ENCODE results near the gene PIPOX. TPM values are rescaled to one million over a fixed set of nuclear protein-coding genes. Genes with fewer than 3 reads are reported as not detected.

PIPOX gene
- total and polyA plus RNA-seq, 2 donors = 0.96 to 1.3 TPM

- WGBS = 92% methylated on average over 12 of the region's 12 CpGs
- no peak overlapping the region for H3K27ac ChIP-seq (ENCODE audit: low read depth in 1 of 2, low read length in 1 of 2)
- no peak for DNase-seq (ENCODE audit: low read depth in 6 of 9, low spot score in 9 of 9)
- peaks cover 0 to 9% of the 10 kb centered on the region in 2 donors for H3K4me1 ChIP-seq (ENCODE audit: control insufficient read depth in 2 of 2, insufficient read depth in 2 of 2, low read length in 2 of 2)
- no peak overlapping the region for H3K4me3 ChIP-seq (ENCODE audit: low read length in 2 of 2)
- no peaks in the 10 kb centered on the region for H3K9me3 ChIP-seq (ENCODE audit: control insufficient read depth in 2 of 2, insufficient read depth in 1 of 2, low read length in 1 of 2)
- H3K36me3 ChIP-seq (ENCODE audit: control insufficient read depth in 2 of 2, insufficient read depth in 2 of 2, low read length in 1 of 2) = no peaks in the 10 kb centered on the region
- peaks cover 0 to 5% of the 10 kb centered on the region in 2 donors for H3K27me3 ChIP-seq (ENCODE audit: control insufficient read depth in 2 of 2, insufficient read depth in 1 of 2, low read length in 1 of 2)
Observed at GRCh38 chr17:29051194-29051593, 8.3 kb downstream of the PIPOX start.

GRCh38 chr17:29051731-29052130 is 8.8 kb downstream of the PIPOX start:
- Histone ChIP-seq H3K4me1 (ENCODE audit: control insufficient read depth in 2 of 2, insufficient read depth in 2 of 2, low read length in 2 of 2) (peaks cover 0 to 9% of the 10 kb centered on the region in 2 donors), H3K36me3 (ENCODE audit: control insufficient read depth in 2 of 2, insufficient read depth in 2 of 2, low read length in 1 of 2) (no peaks in the 10 kb centered on the region), H3K4me3 (ENCODE audit: low read length in 2 of 2) (no peak overlapping the region), H3K27ac (ENCODE audit: low read depth in 1 of 2, low read length in 1 of 2) (no peak overlapping the region), H3K9me3 (ENCODE audit: control insufficient read depth in 2 of 2, insufficient read depth in 1 of 2, low read length in 1 of 2) (no peaks in the 10 kb centered on the region), H3K27me3 (ENCODE audit: control insufficient read depth in 2 of 2, insufficient read depth in 1 of 2, low read length in 1 of 2) (peaks cover 0 to 3% of the 10 kb centered on the region in 2 donors)
- WGBS = 90% methylated on average over 6 of the region's 6 CpGs
- DNase-seq (ENCODE audit: low read depth in 6 of 9, low spot score in 9 of 9) = no peak

GRCh38 chr17:29054835-29055234 is 11.9 kb downstream of the PIPOX start:
- WGBS = 90% methylated on average over 10 of the region's 10 CpGs
- no peak for DNase-seq (ENCODE audit: low read depth in 6 of 9, low spot score in 9 of 9)
- no peaks in the 10 kb centered on the region for H3K27me3 ChIP-seq (ENCODE audit: control insufficient read depth in 2 of 2, insufficient read depth in 1 of 2, low read length in 1 of 2)
- H3K4me1 ChIP-seq (ENCODE audit: control insufficient read depth in 2 of 2, insufficient read depth in 2 of 2, low read length in 2 of 2) = no peaks in the 10 kb centered on the region
- no peak overlapping the region for H3K27ac ChIP-seq (ENCODE audit: low read depth in 1 of 2, low read length in 1 of 2)
- H3K4me3 ChIP-seq (ENCODE audit: low read length in 2 of 2) = no peak overlapping the region
- H3K9me3 ChIP-seq (ENCODE audit: control insufficient read depth in 2 of 2, insufficient read depth in 1 of 2, low read length in 1 of 2) = no peaks in the 10 kb centered on the region
- H3K36me3 ChIP-seq (ENCODE audit: control insufficient read depth in 2 of 2, insufficient read depth in 2 of 2, low read length in 1 of 2) = no peaks in the 10 kb centered on the region

- no peak for DNase-seq (ENCODE audit: low read depth in 6 of 9, low spot score in 9 of 9)
- Histone ChIP-seq H3K36me3 (ENCODE audit: control insufficient read depth in 2 of 2, insufficient read depth in 2 of 2, low read length in 1 of 2) (no peaks in the 10 kb centered on the region), H3K9me3 (ENCODE audit: control insufficient read depth in 2 of 2, insufficient read depth in 1 of 2, low read length in 1 of 2) (no peaks in the 10 kb centered on the region), H3K27ac (ENCODE audit: low read depth in 1 of 2, low read length in 1 of 2) (no peak overlapping the region), H3K4me1 (ENCODE audit: control insufficient read depth in 2 of 2, insufficient read depth in 2 of 2, low read length in 2 of 2) (no peaks in the 10 kb centered on the region), H3K27me3 (ENCODE audit: control insufficient read depth in 2 of 2, insufficient read depth in 1 of 2, low read length in 1 of 2) (no peaks in the 10 kb centered on the region), H3K4me3 (ENCODE audit: low read length in 2 of 2) (no peak overlapping the region)
- WGBS = 89% methylated on average over 4 of the region's 4 CpGs
Observed at GRCh38 chr17:29057361-29057760, 14.4 kb downstream of the PIPOX start.

GRCh38 chr17:29058391-29058790 is 15.4 kb downstream of the PIPOX start:
- WGBS = 97% methylated on average over 3 of the region's 3 CpGs
- Histone ChIP-seq H3K4me1 (ENCODE audit: control insufficient read depth in 2 of 2, insufficient read depth in 2 of 2, low read length in 2 of 2) (no peaks in the 10 kb centered on the region), H3K4me3 (ENCODE audit: low read length in 2 of 2) (no peak overlapping the region), H3K27ac (ENCODE audit: low read depth in 1 of 2, low read length in 1 of 2) (no peak overlapping the region), H3K36me3 (ENCODE audit: control insufficient read depth in 2 of 2, insufficient read depth in 2 of 2, low read length in 1 of 2) (no peaks in the 10 kb centered on the region), H3K27me3 (ENCODE audit: control insufficient read depth in 2 of 2, insufficient read depth in 1 of 2, low read length in 1 of 2) (no peaks in the 10 kb centered on the region), H3K9me3 (ENCODE audit: control insufficient read depth in 2 of 2, insufficient read depth in 1 of 2, low read length in 1 of 2) (no peaks in the 10 kb centered on the region)
- no peak for DNase-seq (ENCODE audit: low read depth in 6 of 9, low spot score in 9 of 9)

- Histone ChIP-seq H3K4me3 (ENCODE audit: low read length in 2 of 2) (no peak overlapping the region), H3K27ac (ENCODE audit: low read depth in 1 of 2, low read length in 1 of 2) (no peak overlapping the region), H3K9me3 (ENCODE audit: control insufficient read depth in 2 of 2, insufficient read depth in 1 of 2, low read length in 1 of 2) (no peaks in the 10 kb centered on the region), H3K4me1 (ENCODE audit: control insufficient read depth in 2 of 2, insufficient read depth in 2 of 2, low read length in 2 of 2) (no peaks in the 10 kb centered on the region), H3K27me3 (ENCODE audit: control insufficient read depth in 2 of 2, insufficient read depth in 1 of 2, low read length in 1 of 2) (no peaks in the 10 kb centered on the region), H3K36me3 (ENCODE audit: control insufficient read depth in 2 of 2, insufficient read depth in 2 of 2, low read length in 1 of 2) (no peaks in the 10 kb centered on the region)
- 91% methylated on average over 2 of the region's 2 CpGs for WGBS
- no peak for DNase-seq (ENCODE audit: low read depth in 6 of 9, low spot score in 9 of 9)
Observed at GRCh38 chr17:29059281-29059680, 16.3 kb downstream of the PIPOX start.

- peak in 1 of 9 donors; percentile 6 for DNase-seq (ENCODE audit: low read depth in 6 of 9, low spot score in 9 of 9)
- Histone ChIP-seq H3K4me3 (ENCODE audit: low read length in 2 of 2) (no peak overlapping the region), H3K9me3 (ENCODE audit: control insufficient read depth in 2 of 2, insufficient read depth in 1 of 2, low read length in 1 of 2) (no peaks in the 10 kb centered on the region), H3K27me3 (ENCODE audit: control insufficient read depth in 2 of 2, insufficient read depth in 1 of 2, low read length in 1 of 2) (no peaks in the 10 kb centered on the region), H3K36me3 (ENCODE audit: control insufficient read depth in 2 of 2, insufficient read depth in 2 of 2, low read length in 1 of 2) (no peaks in the 10 kb centered on the region), H3K4me1 (ENCODE audit: control insufficient read depth in 2 of 2, insufficient read depth in 2 of 2, low read length in 2 of 2) (no peaks in the 10 kb centered on the region), H3K27ac (ENCODE audit: low read depth in 1 of 2, low read length in 1 of 2) (no peak overlapping the region)
- 70% methylated on average over 6 of the region's 6 CpGs for WGBS
Observed at GRCh38 chr17:29060475-29060874, 17.5 kb downstream of the PIPOX start.

- whole genome bisulfite sequencing = 74% methylated on average over 8 of the region's 8 CpGs
- no peak overlapping the region for H3K27ac ChIP-seq (ENCODE audit: low read depth in 1 of 2, low read length in 1 of 2)
- no peaks in the 10 kb centered on the region for H3K27me3 ChIP-seq (ENCODE audit: control insufficient read depth in 2 of 2, insufficient read depth in 1 of 2, low read length in 1 of 2)
- no peak overlapping the region for H3K4me3 ChIP-seq (ENCODE audit: low read length in 2 of 2)
- no peaks in the 10 kb centered on the region for H3K4me1 ChIP-seq (ENCODE audit: control insufficient read depth in 2 of 2, insufficient read depth in 2 of 2, low read length in 2 of 2)
- H3K36me3 ChIP-seq (ENCODE audit: control insufficient read depth in 2 of 2, insufficient read depth in 2 of 2, low read length in 1 of 2) = no peaks in the 10 kb centered on the region
- DNase-seq (ENCODE audit: low read depth in 6 of 9, low spot score in 9 of 9) = no peak
- H3K9me3 ChIP-seq (ENCODE audit: control insufficient read depth in 2 of 2, insufficient read depth in 1 of 2, low read length in 1 of 2) = no peaks in the 10 kb centered on the region
Observed at GRCh38 chr17:29061036-29061435, 18.1 kb downstream of the PIPOX start.

GRCh38 chr17:29062215-29062614 is 19.3 kb downstream of the PIPOX start:
- WGBS = 95% methylated on average over 9 of the region's 9 CpGs
- no peaks in the 10 kb centered on the region for H3K27me3 ChIP-seq (ENCODE audit: control insufficient read depth in 2 of 2, insufficient read depth in 1 of 2, low read length in 1 of 2)

GRCh38 chr17:29063992-29064391 is 21.1 kb downstream of the PIPOX start:
- H3K9me3 ChIP-seq (ENCODE audit: control insufficient read depth in 2 of 2, insufficient read depth in 1 of 2, low read length in 1 of 2) = no peaks in the 10 kb centered on the region
- WGBS = 77% methylated on average over 7 of the region's 7 CpGs

More at GRCh38 chr17:29062215-29062614, 19.3 kb downstream of the PIPOX start:
- Histone ChIP-seq H3K4me3 (ENCODE audit: low read length in 2 of 2) (no peak overlapping the region), H3K36me3 (ENCODE audit: control insufficient read depth in 2 of 2, insufficient read depth in 2 of 2, low read length in 1 of 2) (no peaks in the 10 kb centered on the region), H3K9me3 (ENCODE audit: control insufficient read depth in 2 of 2, insufficient read depth in 1 of 2, low read length in 1 of 2) (no peaks in the 10 kb centered on the region), H3K27ac (ENCODE audit: low read depth in 1 of 2, low read length in 1 of 2) (no peak overlapping the region), H3K4me1 (ENCODE audit: control insufficient read depth in 2 of 2, insufficient read depth in 2 of 2, low read length in 2 of 2) (no peaks in the 10 kb centered on the region)
- DNase-seq (ENCODE audit: low read depth in 6 of 9, low spot score in 9 of 9) = no peak

More at GRCh38 chr17:29063992-29064391, 21.1 kb downstream of the PIPOX start:
- Histone ChIP-seq H3K36me3 (ENCODE audit: control insufficient read depth in 2 of 2, insufficient read depth in 2 of 2, low read length in 1 of 2) (no peaks in the 10 kb centered on the region), H3K27ac (ENCODE audit: low read depth in 1 of 2, low read length in 1 of 2) (no peak overlapping the region), H3K4me1 (ENCODE audit: control insufficient read depth in 2 of 2, insufficient read depth in 2 of 2, low read length in 2 of 2) (no peaks in the 10 kb centered on the region), H3K4me3 (ENCODE audit: low read length in 2 of 2) (no peak overlapping the region), H3K27me3 (ENCODE audit: control insufficient read depth in 2 of 2, insufficient read depth in 1 of 2, low read length in 1 of 2) (no peaks in the 10 kb centered on the region)
- no peak for DNase-seq (ENCODE audit: low read depth in 6 of 9, low spot score in 9 of 9)

All from thymus (tissue), 11 donors.